Neural cell (in vitro differentiated cells): ENCODE data around the gene RHOF.

Experiments
- EP300 ChIP-seq: fragments of 450-650 bp; conservative IDR thresholded peaks from 2 replicates; pipeline ENCODE4 v1.6.1; 2014; ENCODE audit warnings: antibody characterized with exemption, mild to moderate bottlenecking, moderate library complexity; ENCODE audit not compliant: poor library complexity, severe bottlenecking
- EZH2 ChIP-seq: fragments of 200-600, 300-800 bp; shearing (Covaris generic), sonication (generic); IDR thresholded peaks from 2 replicates; pipeline ENCODE4 v1.6.1; 2014; ENCODE audit warnings: antibody characterized with exemption, low read length, borderline replicate concordance, mild to moderate bottlenecking; ENCODE audit not compliant: insufficient read depth, poor library complexity, severe bottlenecking
- TF ChIP-seq, protein P1 (sequence below): fragments of 450-650 bp; IDR thresholded peaks from 2 replicates; pipeline ENCODE4 v1.5.1; 2014; ENCODE audit warnings: antibody characterized with exemption, mild to moderate bottlenecking, moderate library complexity; ENCODE audit not compliant: poor library complexity, severe bottlenecking
- TF ChIP-seq, protein P2 (sequence below): IDR thresholded peaks from 2 replicates; pipeline ENCODE4 v1.6.1; 2012; ENCODE audit warnings: borderline replicate concordance

DNA sequence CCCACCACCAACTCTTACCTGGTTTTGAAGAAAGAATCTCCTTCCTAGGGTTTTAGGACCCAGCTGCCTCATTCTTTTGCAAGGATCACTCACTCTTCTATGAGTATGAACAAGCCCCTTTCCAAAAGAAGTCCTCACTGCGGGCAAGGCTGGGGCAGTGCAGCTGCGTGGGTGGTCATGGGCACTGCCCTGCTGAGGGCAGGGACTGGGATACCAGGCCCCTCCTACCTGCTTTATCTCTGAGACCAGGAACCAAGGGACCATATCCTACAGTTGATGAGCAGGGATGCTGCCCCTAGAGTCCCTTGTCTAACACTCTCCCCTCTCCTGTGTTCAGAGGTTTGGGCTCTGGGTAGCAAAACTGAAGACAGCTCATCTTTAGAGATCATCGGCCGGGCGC lies 44.6 kb upstream of the RHOF start:
- TF ChIP-seq, protein P1, sequence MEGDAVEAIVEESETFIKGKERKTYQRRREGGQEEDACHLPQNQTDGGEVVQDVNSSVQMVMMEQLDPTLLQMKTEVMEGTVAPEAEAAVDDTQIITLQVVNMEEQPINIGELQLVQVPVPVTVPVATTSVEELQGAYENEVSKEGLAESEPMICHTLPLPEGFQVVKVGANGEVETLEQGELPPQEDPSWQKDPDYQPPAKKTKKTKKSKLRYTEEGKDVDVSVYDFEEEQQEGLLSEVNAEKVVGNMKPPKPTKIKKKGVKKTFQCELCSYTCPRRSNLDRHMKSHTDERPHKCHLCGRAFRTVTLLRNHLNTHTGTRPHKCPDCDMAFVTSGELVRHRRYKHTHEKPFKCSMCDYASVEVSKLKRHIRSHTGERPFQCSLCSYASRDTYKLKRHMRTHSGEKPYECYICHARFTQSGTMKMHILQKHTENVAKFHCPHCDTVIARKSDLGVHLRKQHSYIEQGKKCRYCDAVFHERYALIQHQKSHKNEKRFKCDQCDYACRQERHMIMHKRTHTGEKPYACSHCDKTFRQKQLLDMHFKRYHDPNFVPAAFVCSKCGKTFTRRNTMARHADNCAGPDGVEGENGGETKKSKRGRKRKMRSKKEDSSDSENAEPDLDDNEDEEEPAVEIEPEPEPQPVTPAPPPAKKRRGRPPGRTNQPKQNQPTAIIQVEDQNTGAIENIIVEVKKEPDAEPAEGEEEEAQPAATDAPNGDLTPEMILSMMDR, result no peak
- TF ChIP-seq EZH2, result no peak
- TF ChIP-seq, protein P2, sequence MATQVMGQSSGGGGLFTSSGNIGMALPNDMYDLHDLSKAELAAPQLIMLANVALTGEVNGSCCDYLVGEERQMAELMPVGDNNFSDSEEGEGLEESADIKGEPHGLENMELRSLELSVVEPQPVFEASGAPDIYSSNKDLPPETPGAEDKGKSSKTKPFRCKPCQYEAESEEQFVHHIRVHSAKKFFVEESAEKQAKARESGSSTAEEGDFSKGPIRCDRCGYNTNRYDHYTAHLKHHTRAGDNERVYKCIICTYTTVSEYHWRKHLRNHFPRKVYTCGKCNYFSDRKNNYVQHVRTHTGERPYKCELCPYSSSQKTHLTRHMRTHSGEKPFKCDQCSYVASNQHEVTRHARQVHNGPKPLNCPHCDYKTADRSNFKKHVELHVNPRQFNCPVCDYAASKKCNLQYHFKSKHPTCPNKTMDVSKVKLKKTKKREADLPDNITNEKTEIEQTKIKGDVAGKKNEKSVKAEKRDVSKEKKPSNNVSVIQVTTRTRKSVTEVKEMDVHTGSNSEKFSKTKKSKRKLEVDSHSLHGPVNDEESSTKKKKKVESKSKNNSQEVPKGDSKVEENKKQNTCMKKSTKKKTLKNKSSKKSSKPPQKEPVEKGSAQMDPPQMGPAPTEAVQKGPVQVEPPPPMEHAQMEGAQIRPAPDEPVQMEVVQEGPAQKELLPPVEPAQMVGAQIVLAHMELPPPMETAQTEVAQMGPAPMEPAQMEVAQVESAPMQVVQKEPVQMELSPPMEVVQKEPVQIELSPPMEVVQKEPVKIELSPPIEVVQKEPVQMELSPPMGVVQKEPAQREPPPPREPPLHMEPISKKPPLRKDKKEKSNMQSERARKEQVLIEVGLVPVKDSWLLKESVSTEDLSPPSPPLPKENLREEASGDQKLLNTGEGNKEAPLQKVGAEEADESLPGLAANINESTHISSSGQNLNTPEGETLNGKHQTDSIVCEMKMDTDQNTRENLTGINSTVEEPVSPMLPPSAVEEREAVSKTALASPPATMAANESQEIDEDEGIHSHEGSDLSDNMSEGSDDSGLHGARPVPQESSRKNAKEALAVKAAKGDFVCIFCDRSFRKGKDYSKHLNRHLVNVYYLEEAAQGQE, result no peak
- no peak for TF ChIP-seq EP300
